WTC11 (cell line): ENCODE measurements around the gene KRT9. TPM values are rescaled to one million over a fixed set of nuclear protein-coding genes. Genes with fewer than 3 reads are reported as not detected.

Experiments used
- ATAC-seq: fragments of 200-7000 bp; cut with Tn5 transposase; 2 replicates; pipeline ENCODE4 v1.10.0; 2021; ENCODE audit warnings: mild to moderate bottlenecking, moderate library complexity
- CTCF ChIA-PET: fragments of 300-600 bp; sonication (Branson Sonifier 250); formaldehyde crosslinking; loops from one replicate; lab custom pipeline; 2021; ENCODE audit warnings: antibody characterized with exemption; lab: Charles Lee
- POLR2A ChIA-PET: fragments of 350-600 bp; sonication (Branson Sonifier 250); formaldehyde crosslinking; loops from one replicate; lab custom pipeline; 2021; ENCODE audit warnings: antibody characterized with exemption; lab: Charles Lee
- DNase-seq: peaks from one replicate; pipeline ENCODE4 v3.0.0; 2021; ENCODE audit warnings: low spot score
- H3K27ac Mint-ChIP-seq: 2 replicates; pipeline ENCODE4 v1.8.0; 2021; ENCODE audit warnings: mixed read lengths
- H3K27me3 Mint-ChIP-seq: 2 replicates; pipeline ENCODE4 v1.8.0; 2021; ENCODE audit warnings: low read depth, mild to moderate bottlenecking, moderate library complexity, mixed read lengths
- H3K36me3 Mint-ChIP-seq: 2 replicates; pipeline ENCODE4 v1.8.0; 2021; ENCODE audit warnings: mixed read lengths
- H3K4me1 Mint-ChIP-seq: 2 replicates; pipeline ENCODE4 v1.8.0; 2022; ENCODE audit warnings: mixed read lengths
- H3K4me3 Mint-ChIP-seq: 2 replicates; pipeline ENCODE4 v1.8.0; 2021; ENCODE audit warnings: mild to moderate bottlenecking, moderate library complexity, mixed read lengths
- H3K9me3 Mint-ChIP-seq: 2 replicates; pipeline ENCODE4 v1.8.0; 2021; ENCODE audit warnings: mixed read lengths
- CREM ChIP-seq: sonication (generic); formaldehyde crosslinking; IDR thresholded peaks from 2 replicates; pipeline ENCODE4 v1.8.1; 2022; ENCODE audit warnings: mild to moderate bottlenecking, missing genetic modification reagents, moderate library complexity
- ETV6 ChIP-seq: sonication (generic); formaldehyde crosslinking; IDR thresholded peaks from 2 replicates; pipeline ENCODE4 v1.8.1; 2022; ENCODE audit warnings: mild to moderate bottlenecking, missing genetic modification reagents
- FOXK1 ChIP-seq: sonication (generic); formaldehyde crosslinking; IDR thresholded peaks from 2 replicates; pipeline ENCODE4 v1.8.0; 2022; ENCODE audit warnings: mild to moderate bottlenecking, moderate library complexity, missing genetic modification reagents
- HMGA2 ChIP-seq: fragments of 250-450 bp; sonication (Bioruptor Pico); IDR thresholded peaks from 2 replicates; pipeline ENCODE4 v1.4.0; 2021; ENCODE audit warnings: mild to moderate bottlenecking, moderate library complexity
- IRF2 ChIP-seq: sonication (generic); formaldehyde crosslinking; IDR thresholded peaks from 2 replicates; pipeline ENCODE4 v1.8.0; 2022; ENCODE audit warnings: low read depth, missing genetic modification reagents, borderline replicate concordance
- MXD4 ChIP-seq: fragments of 250-450 bp; sonication (Bioruptor Pico); IDR thresholded peaks from 2 replicates; pipeline ENCODE4 v1.8.0; 2021; ENCODE audit warnings: mild to moderate bottlenecking, moderate library complexity, borderline replicate concordance
- NR1H2 ChIP-seq: sonication (generic); formaldehyde crosslinking; IDR thresholded peaks from 2 replicates; pipeline ENCODE4 v1.9.0; 2021; ENCODE audit warnings: mild to moderate bottlenecking, moderate library complexity, missing genetic modification reagents
- SOX15 ChIP-seq: fragments of 250-450 bp; sonication (Bioruptor Pico); IDR thresholded peaks from 2 replicates; pipeline ENCODE4 v1.9.0; 2021; ENCODE audit warnings: mild to moderate bottlenecking
- ZNF232 ChIP-seq: sonication (generic); formaldehyde crosslinking; IDR thresholded peaks from 2 replicates; pipeline ENCODE4 v1.8.0; 2022; ENCODE audit warnings: mild to moderate bottlenecking, missing genetic modification reagents
- ZNF317 ChIP-seq: sonication (generic); formaldehyde crosslinking; IDR thresholded peaks from 2 replicates; pipeline ENCODE4 v1.8.1; 2023; ENCODE audit warnings: low read depth, mild to moderate bottlenecking, moderate library complexity, missing genetic modification reagents, borderline replicate concordance
- total RNA-seq: library from RNA; stranded (reverse); gene quantifications from 3 replicates; pipeline ENCODE4 v1.2.3, GENCODE V29; 2021
- TF ChIP-seq, protein P1 (sequence below): sonication (generic); formaldehyde crosslinking; IDR thresholded peaks from 2 replicates; pipeline ENCODE4 v1.8.0; 2022; ENCODE audit warnings: missing genetic modification reagents
- TF ChIP-seq, protein P2 (sequence below): sonication (generic); formaldehyde crosslinking; conservative IDR thresholded peaks from 2 replicates; pipeline ENCODE4 v1.8.1; 2022; ENCODE audit warnings: mild to moderate bottlenecking, missing genetic modification reagents
- TF ChIP-seq, protein P3 (sequence below): sonication (generic); formaldehyde crosslinking; IDR thresholded peaks from 2 replicates; pipeline ENCODE4 v1.8.1; 2022; ENCODE audit warnings: mild to moderate bottlenecking, missing genetic modification reagents, moderate library complexity, borderline replicate concordance
- TF ChIP-seq, protein P4 (sequence below): sonication (generic); formaldehyde crosslinking; IDR thresholded peaks from 2 replicates; pipeline ENCODE4 v1.8.0; 2023; ENCODE audit warnings: missing genetic modification reagents, mild to moderate bottlenecking, borderline replicate concordance
- TF ChIP-seq, protein P5 (sequence below): fragments of 250-450 bp; sonication (Bioruptor Pico); IDR thresholded peaks from 2 replicates; pipeline ENCODE4 v2.1.2; 2022; ENCODE audit warnings: mild to moderate bottlenecking, moderate library complexity
- TF ChIP-seq, protein P6 (sequence below): sonication (generic); formaldehyde crosslinking; IDR thresholded peaks from 2 replicates; pipeline ENCODE4 v1.8.1; 2023; ENCODE audit warnings: mild to moderate bottlenecking, missing genetic modification reagents, borderline replicate concordance

KRT9 gene
- total RNA-seq, 1 experiment from 2014 or later: not detected

DNA sequence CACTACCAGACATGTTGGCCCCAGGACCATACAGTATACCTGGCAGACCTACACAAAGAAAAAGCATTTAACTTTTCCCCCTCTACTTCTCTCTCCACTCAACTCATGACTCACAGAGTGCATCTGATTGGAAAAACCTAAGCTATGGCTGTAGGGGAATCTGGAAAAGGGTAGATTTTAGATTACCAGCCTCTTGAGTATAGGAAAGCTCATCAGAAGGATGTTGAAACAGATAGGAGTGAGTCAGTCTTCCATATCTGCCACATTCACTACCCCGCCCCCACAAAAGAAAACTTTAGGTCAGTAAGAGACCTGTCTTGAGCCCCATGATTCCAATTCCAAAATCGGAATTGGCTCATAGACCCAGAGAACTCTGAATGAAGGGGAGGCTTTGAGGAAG is 12.3 kb downstream of the KRT9 start (continued):
- TF ChIP-seq, protein P1, sequence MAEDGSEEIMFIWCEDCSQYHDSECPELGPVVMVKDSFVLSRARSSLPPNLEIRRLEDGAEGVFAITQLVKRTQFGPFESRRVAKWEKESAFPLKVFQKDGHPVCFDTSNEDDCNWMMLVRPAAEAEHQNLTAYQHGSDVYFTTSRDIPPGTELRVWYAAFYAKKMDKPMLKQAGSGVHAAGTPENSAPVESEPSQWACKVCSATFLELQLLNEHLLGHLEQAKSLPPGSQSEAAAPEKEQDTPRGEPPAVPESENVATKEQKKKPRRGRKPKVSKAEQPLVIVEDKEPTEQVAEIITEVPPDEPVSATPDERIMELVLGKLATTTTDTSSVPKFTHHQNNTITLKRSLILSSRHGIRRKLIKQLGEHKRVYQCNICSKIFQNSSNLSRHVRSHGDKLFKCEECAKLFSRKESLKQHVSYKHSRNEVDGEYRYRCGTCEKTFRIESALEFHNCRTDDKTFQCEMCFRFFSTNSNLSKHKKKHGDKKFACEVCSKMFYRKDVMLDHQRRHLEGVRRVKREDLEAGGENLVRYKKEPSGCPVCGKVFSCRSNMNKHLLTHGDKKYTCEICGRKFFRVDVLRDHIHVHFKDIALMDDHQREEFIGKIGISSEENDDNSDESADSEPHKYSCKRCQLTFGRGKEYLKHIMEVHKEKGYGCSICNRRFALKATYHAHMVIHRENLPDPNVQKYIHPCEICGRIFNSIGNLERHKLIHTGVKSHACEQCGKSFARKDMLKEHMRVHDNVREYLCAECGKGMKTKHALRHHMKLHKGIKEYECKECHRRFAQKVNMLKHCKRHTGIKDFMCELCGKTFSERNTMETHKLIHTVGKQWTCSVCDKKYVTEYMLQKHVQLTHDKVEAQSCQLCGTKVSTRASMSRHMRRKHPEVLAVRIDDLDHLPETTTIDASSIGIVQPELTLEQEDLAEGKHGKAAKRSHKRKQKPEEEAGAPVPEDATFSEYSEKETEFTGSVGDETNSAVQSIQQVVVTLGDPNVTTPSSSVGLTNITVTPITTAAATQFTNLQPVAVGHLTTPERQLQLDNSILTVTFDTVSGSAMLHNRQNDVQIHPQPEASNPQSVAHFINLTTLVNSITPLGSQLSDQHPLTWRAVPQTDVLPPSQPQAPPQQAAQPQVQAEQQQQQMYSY (CRISPR knock-in tag): no peak

DNA sequence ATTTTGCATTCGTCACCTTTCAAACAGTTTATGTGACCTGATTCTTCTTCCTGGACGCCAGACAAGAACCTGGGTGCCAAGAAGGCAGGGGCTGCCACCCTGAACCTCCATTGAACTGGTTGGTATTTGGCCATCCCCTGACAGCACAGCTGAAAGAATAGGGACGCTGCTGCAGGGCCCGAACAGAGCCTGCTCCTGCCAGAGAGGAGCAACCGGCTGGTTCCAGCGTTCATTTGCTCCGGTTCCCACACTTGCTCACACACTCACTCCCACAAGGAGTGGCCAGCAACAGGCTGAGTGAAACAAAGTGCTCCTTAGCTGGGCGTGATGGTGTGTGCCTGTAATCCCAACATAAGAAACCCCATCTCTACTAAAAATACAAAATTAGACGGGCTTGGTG is 14.9 kb downstream of the KRT9 start:
- Mint-ChIP-seq H3K4me1 (peaks cover 5% of the 10 kb centered on the region), H3K36me3 (no peaks in the 10 kb centered on the region), H3K4me3 (no peak overlapping the region), H3K9me3 (no peaks in the 10 kb centered on the region), H3K27me3 (no peaks in the 10 kb centered on the region; the same call in 1 of the 2 replicates), H3K27ac (no peak overlapping the region)
- POLR2A ChIA-PET: interaction anchor here (0.5 kb wide), 1 partner anchor 92 kb away, joined by 12 read pairs; no protein-coding TSS in a partner anchor
- ATAC-seq: no peak
- TF ChIP-seq, protein P2, sequence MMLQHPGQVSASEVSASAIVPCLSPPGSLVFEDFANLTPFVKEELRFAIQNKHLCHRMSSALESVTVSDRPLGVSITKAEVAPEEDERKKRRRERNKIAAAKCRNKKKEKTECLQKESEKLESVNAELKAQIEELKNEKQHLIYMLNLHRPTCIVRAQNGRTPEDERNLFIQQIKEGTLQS (CRISPR knock-in tag): no peak
- TF ChIP-seq SOX15 (CRISPR knock-in tag) (no peak), HMGA2 (CRISPR knock-in tag) (no peak), NR1H2 (no peak), IRF2 (CRISPR knock-in tag) (no peak), ZNF232 (CRISPR knock-in tag) (no peak), ETV6 (CRISPR knock-in tag) (no peak), FOXK1 (CRISPR knock-in tag) (no peak)
- TF ChIP-seq, protein P3, sequence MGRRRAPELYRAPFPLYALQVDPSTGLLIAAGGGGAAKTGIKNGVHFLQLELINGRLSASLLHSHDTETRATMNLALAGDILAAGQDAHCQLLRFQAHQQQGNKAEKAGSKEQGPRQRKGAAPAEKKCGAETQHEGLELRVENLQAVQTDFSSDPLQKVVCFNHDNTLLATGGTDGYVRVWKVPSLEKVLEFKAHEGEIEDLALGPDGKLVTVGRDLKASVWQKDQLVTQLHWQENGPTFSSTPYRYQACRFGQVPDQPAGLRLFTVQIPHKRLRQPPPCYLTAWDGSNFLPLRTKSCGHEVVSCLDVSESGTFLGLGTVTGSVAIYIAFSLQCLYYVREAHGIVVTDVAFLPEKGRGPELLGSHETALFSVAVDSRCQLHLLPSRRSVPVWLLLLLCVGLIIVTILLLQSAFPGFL: no peak
- TF ChIP-seq, protein P4, sequence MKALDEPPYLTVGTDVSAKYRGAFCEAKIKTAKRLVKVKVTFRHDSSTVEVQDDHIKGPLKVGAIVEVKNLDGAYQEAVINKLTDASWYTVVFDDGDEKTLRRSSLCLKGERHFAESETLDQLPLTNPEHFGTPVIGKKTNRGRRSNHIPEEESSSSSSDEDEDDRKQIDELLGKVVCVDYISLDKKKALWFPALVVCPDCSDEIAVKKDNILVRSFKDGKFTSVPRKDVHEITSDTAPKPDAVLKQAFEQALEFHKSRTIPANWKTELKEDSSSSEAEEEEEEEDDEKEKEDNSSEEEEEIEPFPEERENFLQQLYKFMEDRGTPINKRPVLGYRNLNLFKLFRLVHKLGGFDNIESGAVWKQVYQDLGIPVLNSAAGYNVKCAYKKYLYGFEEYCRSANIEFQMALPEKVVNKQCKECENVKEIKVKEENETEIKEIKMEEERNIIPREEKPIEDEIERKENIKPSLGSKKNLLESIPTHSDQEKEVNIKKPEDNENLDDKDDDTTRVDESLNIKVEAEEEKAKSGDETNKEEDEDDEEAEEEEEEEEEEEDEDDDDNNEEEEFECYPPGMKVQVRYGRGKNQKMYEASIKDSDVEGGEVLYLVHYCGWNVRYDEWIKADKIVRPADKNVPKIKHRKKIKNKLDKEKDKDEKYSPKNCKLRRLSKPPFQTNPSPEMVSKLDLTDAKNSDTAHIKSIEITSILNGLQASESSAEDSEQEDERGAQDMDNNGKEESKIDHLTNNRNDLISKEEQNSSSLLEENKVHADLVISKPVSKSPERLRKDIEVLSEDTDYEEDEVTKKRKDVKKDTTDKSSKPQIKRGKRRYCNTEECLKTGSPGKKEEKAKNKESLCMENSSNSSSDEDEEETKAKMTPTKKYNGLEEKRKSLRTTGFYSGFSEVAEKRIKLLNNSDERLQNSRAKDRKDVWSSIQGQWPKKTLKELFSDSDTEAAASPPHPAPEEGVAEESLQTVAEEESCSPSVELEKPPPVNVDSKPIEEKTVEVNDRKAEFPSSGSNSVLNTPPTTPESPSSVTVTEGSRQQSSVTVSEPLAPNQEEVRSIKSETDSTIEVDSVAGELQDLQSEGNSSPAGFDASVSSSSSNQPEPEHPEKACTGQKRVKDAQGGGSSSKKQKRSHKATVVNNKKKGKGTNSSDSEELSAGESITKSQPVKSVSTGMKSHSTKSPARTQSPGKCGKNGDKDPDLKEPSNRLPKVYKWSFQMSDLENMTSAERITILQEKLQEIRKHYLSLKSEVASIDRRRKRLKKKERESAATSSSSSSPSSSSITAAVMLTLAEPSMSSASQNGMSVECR (CRISPR knock-in tag): no peak
- TF ChIP-seq, protein P5, sequence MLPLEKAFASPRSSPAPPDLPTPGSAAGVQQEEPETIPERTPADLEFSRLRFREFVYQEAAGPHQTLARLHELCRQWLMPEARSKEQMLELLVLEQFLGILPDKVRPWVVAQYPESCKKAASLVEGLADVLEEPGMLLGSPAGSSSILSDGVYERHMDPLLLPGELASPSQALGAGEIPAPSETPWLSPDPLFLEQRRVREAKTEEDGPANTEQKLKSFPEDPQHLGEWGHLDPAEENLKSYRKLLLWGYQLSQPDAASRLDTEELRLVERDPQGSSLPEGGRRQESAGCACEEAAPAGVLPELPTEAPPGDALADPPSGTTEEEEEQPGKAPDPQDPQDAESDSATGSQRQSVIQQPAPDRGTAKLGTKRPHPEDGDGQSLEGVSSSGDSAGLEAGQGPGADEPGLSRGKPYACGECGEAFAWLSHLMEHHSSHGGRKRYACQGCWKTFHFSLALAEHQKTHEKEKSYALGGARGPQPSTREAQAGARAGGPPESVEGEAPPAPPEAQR: no peak
- DNase-seq: no peak
- CTCF ChIA-PET: interaction anchor here (0.6 to 7.0 kb wide), 6 partner anchors 8 to 109 kb away, joined by 3 to 77 read pairs (median 6); no protein-coding TSS in a partner anchor

DNA sequence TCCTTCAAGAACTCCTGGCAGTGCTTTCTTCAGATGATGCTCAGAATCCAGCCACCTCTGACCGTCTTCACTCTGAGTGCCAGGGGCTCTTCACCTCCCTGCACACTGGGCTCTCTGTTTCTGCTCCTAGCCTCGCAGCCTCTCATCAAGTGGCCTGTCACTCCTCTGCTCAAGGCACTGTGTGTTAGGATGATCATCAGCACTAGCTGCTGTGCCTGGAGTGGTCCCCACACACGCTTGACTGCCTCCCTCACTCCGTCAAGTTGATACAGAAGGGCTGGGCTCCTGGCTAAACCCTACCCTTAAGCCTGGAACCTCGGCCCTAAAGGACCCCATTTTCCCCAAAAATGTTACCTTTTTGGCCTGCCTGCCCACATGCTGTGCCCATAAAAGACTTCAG is 15.6 kb downstream of the KRT9 start:
- Mint-ChIP-seq H3K9me3 (no peaks in the 10 kb centered on the region), H3K27me3 (no peaks in the 10 kb centered on the region; the same call in 1 of the 2 replicates), H3K4me3 (no peak overlapping the region), H3K4me1 (peaks cover 5% of the 10 kb centered on the region), H3K36me3 (no peaks in the 10 kb centered on the region), H3K27ac (no peak overlapping the region)
- CTCF ChIA-PET: interaction anchor here (0.6 to 0.9 kb wide), 3 partner anchors 8 to 106 kb away, joined by 3 to 6 read pairs (median 3); no protein-coding TSS in a partner anchor
- POLR2A ChIA-PET: interaction anchor here (0.5 kb wide), 1 partner anchor 92 kb away, joined by 12 read pairs; no protein-coding TSS in a partner anchor
- ATAC-seq: no peak
- TF ChIP-seq, protein P5: no peak
- TF ChIP-seq MXD4 (CRISPR knock-in tag) (no peak), CREM (CRISPR knock-in tag) (no peak), ZNF317 (CRISPR knock-in tag) (no peak)
- TF ChIP-seq, protein P6, sequence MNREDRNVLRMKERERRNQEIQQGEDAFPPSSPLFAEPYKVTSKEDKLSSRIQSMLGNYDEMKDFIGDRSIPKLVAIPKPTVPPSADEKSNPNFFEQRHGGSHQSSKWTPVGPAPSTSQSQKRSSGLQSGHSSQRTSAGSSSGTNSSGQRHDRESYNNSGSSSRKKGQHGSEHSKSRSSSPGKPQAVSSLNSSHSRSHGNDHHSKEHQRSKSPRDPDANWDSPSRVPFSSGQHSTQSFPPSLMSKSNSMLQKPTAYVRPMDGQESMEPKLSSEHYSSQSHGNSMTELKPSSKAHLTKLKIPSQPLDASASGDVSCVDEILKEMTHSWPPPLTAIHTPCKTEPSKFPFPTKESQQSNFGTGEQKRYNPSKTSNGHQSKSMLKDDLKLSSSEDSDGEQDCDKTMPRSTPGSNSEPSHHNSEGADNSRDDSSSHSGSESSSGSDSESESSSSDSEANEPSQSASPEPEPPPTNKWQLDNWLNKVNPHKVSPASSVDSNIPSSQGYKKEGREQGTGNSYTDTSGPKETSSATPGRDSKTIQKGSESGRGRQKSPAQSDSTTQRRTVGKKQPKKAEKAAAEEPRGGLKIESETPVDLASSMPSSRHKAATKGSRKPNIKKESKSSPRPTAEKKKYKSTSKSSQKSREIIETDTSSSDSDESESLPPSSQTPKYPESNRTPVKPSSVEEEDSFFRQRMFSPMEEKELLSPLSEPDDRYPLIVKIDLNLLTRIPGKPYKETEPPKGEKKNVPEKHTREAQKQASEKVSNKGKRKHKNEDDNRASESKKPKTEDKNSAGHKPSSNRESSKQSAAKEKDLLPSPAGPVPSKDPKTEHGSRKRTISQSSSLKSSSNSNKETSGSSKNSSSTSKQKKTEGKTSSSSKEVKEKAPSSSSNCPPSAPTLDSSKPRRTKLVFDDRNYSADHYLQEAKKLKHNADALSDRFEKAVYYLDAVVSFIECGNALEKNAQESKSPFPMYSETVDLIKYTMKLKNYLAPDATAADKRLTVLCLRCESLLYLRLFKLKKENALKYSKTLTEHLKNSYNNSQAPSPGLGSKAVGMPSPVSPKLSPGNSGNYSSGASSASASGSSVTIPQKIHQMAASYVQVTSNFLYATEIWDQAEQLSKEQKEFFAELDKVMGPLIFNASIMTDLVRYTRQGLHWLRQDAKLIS (CRISPR knock-in tag): no peak
- no peak for DNase-seq
